ENCODE measurements around the gene CCDC33.

DNA sequence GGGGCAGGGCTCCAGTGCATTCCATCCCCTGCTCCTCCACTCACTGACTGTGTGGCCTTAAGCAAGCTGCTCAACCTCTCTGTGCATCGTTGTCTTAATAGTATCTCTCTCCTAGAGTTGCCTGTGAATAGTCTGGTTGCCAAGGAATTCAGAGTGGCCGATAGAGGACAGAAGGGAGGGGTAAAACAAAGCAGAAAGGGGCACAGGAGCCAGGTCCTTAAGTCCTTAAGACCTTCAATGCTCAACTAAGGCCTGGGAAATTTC lies 145.0 kb downstream of the CCDC33 start:
- TF ChIP-seq, protein P1, sequence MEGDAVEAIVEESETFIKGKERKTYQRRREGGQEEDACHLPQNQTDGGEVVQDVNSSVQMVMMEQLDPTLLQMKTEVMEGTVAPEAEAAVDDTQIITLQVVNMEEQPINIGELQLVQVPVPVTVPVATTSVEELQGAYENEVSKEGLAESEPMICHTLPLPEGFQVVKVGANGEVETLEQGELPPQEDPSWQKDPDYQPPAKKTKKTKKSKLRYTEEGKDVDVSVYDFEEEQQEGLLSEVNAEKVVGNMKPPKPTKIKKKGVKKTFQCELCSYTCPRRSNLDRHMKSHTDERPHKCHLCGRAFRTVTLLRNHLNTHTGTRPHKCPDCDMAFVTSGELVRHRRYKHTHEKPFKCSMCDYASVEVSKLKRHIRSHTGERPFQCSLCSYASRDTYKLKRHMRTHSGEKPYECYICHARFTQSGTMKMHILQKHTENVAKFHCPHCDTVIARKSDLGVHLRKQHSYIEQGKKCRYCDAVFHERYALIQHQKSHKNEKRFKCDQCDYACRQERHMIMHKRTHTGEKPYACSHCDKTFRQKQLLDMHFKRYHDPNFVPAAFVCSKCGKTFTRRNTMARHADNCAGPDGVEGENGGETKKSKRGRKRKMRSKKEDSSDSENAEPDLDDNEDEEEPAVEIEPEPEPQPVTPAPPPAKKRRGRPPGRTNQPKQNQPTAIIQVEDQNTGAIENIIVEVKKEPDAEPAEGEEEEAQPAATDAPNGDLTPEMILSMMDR (IDR thresholded peaks at IDR 0.05; ENCODE audit: insufficient read depth, low read length, poor library complexity, severe bottlenecking) = no peak
- no peak for TF ChIP-seq EZH2phosphoT487 (conservative IDR thresholded peaks at IDR 0.05; ENCODE audit: low read length)

All from SU-DHL-6 (cell line).